Measurements from ENCODE around the gene HSPB8.

GRCh38 chr12:119180380-119181040 lies 1.8 kb downstream of the HSPB8 start:
- TF ChIP-seq CTCF (IDR thresholded peaks at IDR 0.05; ENCODE audit: poor library complexity, severe bottlenecking) (no peak), EZH2 (IDR thresholded peaks at IDR 0.05; ENCODE audit: borderline replicate concordance, insufficient read depth, low read length, poor library complexity, severe bottlenecking) (no peak), POLR2AphosphoS5 (IDR thresholded peaks at IDR 0.05) (no peak), REST (IDR thresholded peaks at IDR 0.05; ENCODE audit: borderline replicate concordance) (no peak), MXI1 (conservative IDR thresholded peaks at IDR 0.05; ENCODE audit: poor library complexity, severe bottlenecking) (no peak), RAD21 (conservative IDR thresholded peaks at IDR 0.05) (no peak)
